K562 (cell line): ENCODE results near the gene NECAB3. TPM values are rescaled to one million over a fixed set of nuclear protein-coding genes. Genes with fewer than 3 reads are reported as not detected.
A peak's percentile ranks its signal among the peaks of the same experiment; 100 is the strongest.

Experiments
- HINFP ChIP-seq: fragments of 450-650 bp; conservative IDR thresholded peaks from 2 replicates; pipeline ENCODE4 v1.6.1; 2016; ENCODE audit warnings: missing genetic modification characterization, low read depth, mild to moderate bottlenecking, control low read depth, missing compliant biosample characterization
- RREB1 ChIP-seq: fragments of 250-450 bp; sonication (Bioruptor Pico); IDR thresholded peaks from 2 replicates; pipeline ENCODE4 v1.4.0; 2020
- polyA plus RNA-seq, 8 experiments: library from polyadenylated mRNA; depleted of rRNA in 4 of 8; stranded (reverse) in 5 of 8; unstranded in 3 of 8; fragments of >200 nt; fragmentation: Nextera tagmentation in 2 of 8; fragmentation: Illumina TruSeq in 1 of 8; extraction: Ambion mirVana in 2 of 8; extraction: Trizol in 1 of 8; gene quantifications; 2 replicates each; pipeline versions ENCODE4 v1.2.1 to v1.2.3, GENCODE V29; 2011 to 2014; ENCODE audit warnings: inconsistent platforms in 1 of 8, missing spikeins in 1 of 8
- total RNA-seq, 7 experiments: library from RNA; depleted of rRNA in 6 of 7; stranded (reverse); fragments of >200 nt in 6 of 7; fragmentation: Illumina TruSeq in 2 of 7; extraction: Trizol in 2 of 7; gene quantifications; 2 replicates each; pipeline versions ENCODE4 v1.2.1 to v1.2.3, GENCODE V29; 2011 to 2021; ENCODE audit warnings: low replicate concordance in 1 of 7

NECAB3 gene
- total and polyA plus RNA-seq, 9 of the 15 experiments (the other 6 are each of a cell fraction or from before 2014, with no cell fraction given), result 0.94 to 63.3 (median 31.5) TPM

GRCh38 chr20:33674294-33675135 lies at the start of gene NECAB3 (continued):
- TF ChIP-seq RREB1 (CRISPR knock-in tag) (no peak), HINFP (tag) (peak; percentile 82; the same call in 1 of the 2 replicates)
- TF ChIP-seq, all 486 proteins: peak for 57
